ENCODE data around the gene FN1.

The FN1 gene

GRCh38 chr2:215407590-215408264 lies 28.1 kb downstream of the FN1 start:
- no peak overlapping the region for H3K4me3 ChIP-seq (ENCODE audit: low read depth, low read length)
- TF ChIP-seq CTCF (IDR thresholded peaks at IDR 0.05; ENCODE audit: insufficient read depth, low read length, missing control alignments) = no peak
- POLR2A ChIA-PET = interaction anchor here (0.6 to 1.2 kb wide), 3 partner anchors 23 to 675 kb away, joined by 3 read pairs; no protein-coding TSS in a partner anchor
- no peak for DNase-seq (ENCODE audit: low read depth, low spot score)
- CTCF ChIA-PET = interaction anchor here (1.5 kb wide), 1 partner anchor 16 kb away, joined by 3 read pairs; no protein-coding TSS in a partner anchor

GRCh38 chr2:215407061-215407460 lies 28.8 kb downstream of the FN1 start:
- no peak for DNase-seq (ENCODE audit: low read depth, low spot score)
- TF ChIP-seq CTCF (IDR thresholded peaks at IDR 0.05; ENCODE audit: insufficient read depth, low read length, missing control alignments) = no peak
- ChIA-PET CTCF (interaction anchor here (1.5 kb wide), 1 partner anchor 17 kb away, joined by 3 read pairs; no protein-coding TSS in a partner anchor), POLR2A (no interaction called here)
- H3K4me3 ChIP-seq (ENCODE audit: low read depth, low read length) = no peak overlapping the region

GRCh38 chr2:215405722-215406581 lies 29.9 kb downstream of the FN1 start:
- H3K4me3 ChIP-seq (ENCODE audit: low read depth, low read length) = no peak overlapping the region
- CTCF ChIA-PET = no interaction called here
- POLR2A ChIA-PET = no interaction called here
- DNase-seq (ENCODE audit: low read depth, low spot score) = no peak
- no peak for TF ChIP-seq CTCF (IDR thresholded peaks at IDR 0.05; ENCODE audit: insufficient read depth, low read length, missing control alignments)

- CTCF ChIA-PET = no interaction called here
- H3K4me3 ChIP-seq (ENCODE audit: low read depth, low read length) = no peak overlapping the region
- no peak for TF ChIP-seq CTCF (IDR thresholded peaks at IDR 0.05; ENCODE audit: insufficient read depth, low read length, missing control alignments)
- no peak for DNase-seq (ENCODE audit: low read depth, low spot score)
- POLR2A ChIA-PET = no interaction called here
These were observed 31.4 kb downstream of the FN1 start for GRCh38 chr2:215404348-215405012.

GRCh38 chr2:215403441-215404347 lies 32.2 kb downstream of the FN1 start:
- no peak for DNase-seq (ENCODE audit: low read depth, low spot score)
- no peak overlapping the region for H3K4me3 ChIP-seq (ENCODE audit: low read depth, low read length)
- CTCF ChIA-PET = no interaction called here
- POLR2A ChIA-PET = no interaction called here
- no peak for TF ChIP-seq CTCF (IDR thresholded peaks at IDR 0.05; ENCODE audit: insufficient read depth, low read length, missing control alignments)

Data from AG04449 (cell line).